ENCODE results near the gene TSPAN6. TPM values are rescaled to one million over a fixed set of nuclear protein-coding genes. Genes with fewer than 3 reads are reported as not detected.

Gene TSPAN6
- total RNA-seq, 1 donor from 2014 or later: 4.6 TPM

DNA sequence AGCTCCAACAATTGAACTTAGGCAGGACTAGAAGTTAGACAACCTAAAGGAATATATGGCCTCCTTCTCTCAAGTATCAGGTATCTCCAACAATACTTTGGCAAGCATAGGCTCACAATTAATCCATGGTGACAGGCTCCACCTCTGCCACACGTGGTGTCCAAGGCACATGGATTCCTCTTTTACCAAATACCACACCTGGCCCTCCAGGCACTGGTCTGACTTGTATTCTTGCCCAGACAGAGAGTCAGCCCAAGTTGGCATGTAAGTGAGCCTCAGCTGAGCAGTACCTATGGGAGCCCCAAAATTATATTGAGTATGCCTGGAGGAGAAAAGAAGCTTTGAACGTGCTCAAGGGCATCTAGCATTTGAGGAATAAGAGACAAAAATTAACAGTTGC is 27.0 kb upstream of the TSPAN6 start:
- no peaks in the 10 kb centered on the region for H3K36me3 ChIP-seq
- no peak overlapping the region for H3K27ac ChIP-seq (replicated peaks)
- no peaks in the 10 kb centered on the region for H3K27me3 ChIP-seq (ENCODE audit: low read depth)
- no peak for DNase-seq
- H3K4me3 ChIP-seq: no peak overlapping the region
- TF ChIP-seq CTCF (IDR thresholded peaks at IDR 0.05; ENCODE audit: borderline replicate concordance): no peak
- intact Hi-C loops (cut with micrococcal nuclease): no loop called here
- no peaks in the 10 kb centered on the region for H3K4me1 ChIP-seq
- no peaks in the 10 kb centered on the region for H3K9me3 ChIP-seq (replicated peaks)

DNA sequence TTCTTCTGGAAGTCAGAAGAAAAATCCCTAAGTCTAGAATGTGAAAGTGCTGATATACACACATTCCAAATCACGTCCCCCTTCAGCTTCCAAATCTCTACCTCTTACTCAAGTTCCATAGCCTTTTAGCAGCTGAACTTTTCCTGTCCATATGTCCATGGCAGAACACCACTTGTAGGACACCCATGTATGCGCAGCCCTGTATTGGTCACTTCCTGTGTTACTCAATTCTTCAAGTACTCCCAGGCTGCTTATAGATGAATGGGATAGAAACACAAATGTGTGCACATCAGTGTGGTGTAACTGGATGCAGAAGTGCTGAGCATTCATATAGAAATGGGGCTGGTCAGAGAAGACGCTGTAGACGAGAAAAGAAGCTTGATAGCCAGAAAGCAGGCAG is 26.2 kb upstream of the TSPAN6 start:
- no peak overlapping the region for H3K4me3 ChIP-seq
- no peak for TF ChIP-seq CTCF (IDR thresholded peaks at IDR 0.05; ENCODE audit: borderline replicate concordance)
- H3K4me1 ChIP-seq: no peaks in the 10 kb centered on the region
- no peak overlapping the region for H3K27ac ChIP-seq (replicated peaks)
- no peaks in the 10 kb centered on the region for H3K36me3 ChIP-seq
- H3K27me3 ChIP-seq (ENCODE audit: low read depth): no peaks in the 10 kb centered on the region
- no peaks in the 10 kb centered on the region for H3K9me3 ChIP-seq (replicated peaks)
- DNase-seq: no peak
- intact Hi-C loops (cut with micrococcal nuclease): no loop called here

DNA sequence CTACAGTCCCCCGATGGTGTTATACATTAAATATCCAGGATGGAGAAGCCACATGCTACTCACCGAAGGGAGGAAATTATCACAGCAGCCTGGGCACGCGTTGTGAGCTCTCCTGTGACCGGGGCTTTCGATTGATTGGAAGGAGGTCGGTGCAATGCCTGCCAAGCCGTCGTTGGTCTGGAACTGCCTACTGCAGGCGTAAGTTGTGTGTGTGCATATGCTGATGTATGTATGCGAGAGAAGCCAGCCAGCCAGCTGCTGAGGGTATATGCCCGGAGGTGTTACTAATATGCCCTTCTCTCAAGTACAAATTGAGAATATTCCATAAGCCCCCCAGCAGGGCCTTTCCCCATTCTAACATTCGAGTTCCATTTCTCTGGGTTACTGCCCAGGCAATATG is 25.6 kb upstream of the TSPAN6 start:
- intact Hi-C loops (cut with micrococcal nuclease): no loop called here
- Histone ChIP-seq H3K4me1 (no peaks in the 10 kb centered on the region), H3K9me3 (replicated peaks) (no peaks in the 10 kb centered on the region), H3K27me3 (ENCODE audit: low read depth) (no peaks in the 10 kb centered on the region), H3K36me3 (no peaks in the 10 kb centered on the region), H3K27ac (replicated peaks) (no peak overlapping the region), H3K4me3 (no peak overlapping the region)
- TF ChIP-seq CTCF (IDR thresholded peaks at IDR 0.05; ENCODE audit: borderline replicate concordance): no peak
- DNase-seq: no peak

DNA sequence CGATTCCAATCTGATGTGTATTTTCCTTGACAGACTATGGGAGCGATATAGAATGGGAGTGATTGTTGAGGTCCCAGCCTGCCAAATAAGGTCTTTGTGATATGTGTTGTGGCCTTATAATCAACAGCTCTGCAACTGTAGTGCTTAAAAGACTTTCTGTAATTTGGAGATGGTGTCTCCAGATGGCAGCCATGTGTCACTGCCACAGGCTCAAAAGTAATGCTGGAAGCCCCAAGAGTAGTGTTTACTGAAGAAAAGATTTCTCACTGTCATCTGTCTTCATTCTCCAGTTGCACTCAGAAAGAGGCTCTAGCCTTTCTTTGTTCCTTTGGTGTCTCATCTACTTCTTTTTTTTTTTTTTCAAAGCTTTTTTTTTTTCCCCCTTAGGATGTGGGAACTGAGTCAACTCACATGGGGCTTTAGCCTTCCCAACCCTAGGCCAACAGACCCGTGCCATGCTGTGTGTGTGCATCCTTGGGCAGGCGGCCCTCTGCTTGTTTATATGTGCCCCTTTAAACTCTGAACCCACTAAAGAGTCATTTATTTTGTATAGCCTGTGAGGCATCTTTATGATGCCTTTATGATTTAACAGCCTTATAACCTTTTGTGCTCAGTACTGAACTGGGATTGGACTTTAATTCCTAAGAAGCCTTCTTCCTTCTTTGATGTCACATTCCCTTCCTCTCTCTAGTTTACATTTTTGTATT is 23.0 kb upstream of the TSPAN6 start:
- Histone ChIP-seq H3K27ac (replicated peaks) (peak overlapping the region; percentile 30), H3K4me1 (no peaks in the 10 kb centered on the region), H3K36me3 (no peaks in the 10 kb centered on the region), H3K9me3 (replicated peaks) (no peaks in the 10 kb centered on the region), H3K27me3 (ENCODE audit: low read depth) (no peaks in the 10 kb centered on the region), H3K4me3 (no peak overlapping the region)
- intact Hi-C loops (cut with micrococcal nuclease): no loop called here
- DNase-seq: no peak
- TF ChIP-seq CTCF (IDR thresholded peaks at IDR 0.05; ENCODE audit: borderline replicate concordance): no peak

DNA sequence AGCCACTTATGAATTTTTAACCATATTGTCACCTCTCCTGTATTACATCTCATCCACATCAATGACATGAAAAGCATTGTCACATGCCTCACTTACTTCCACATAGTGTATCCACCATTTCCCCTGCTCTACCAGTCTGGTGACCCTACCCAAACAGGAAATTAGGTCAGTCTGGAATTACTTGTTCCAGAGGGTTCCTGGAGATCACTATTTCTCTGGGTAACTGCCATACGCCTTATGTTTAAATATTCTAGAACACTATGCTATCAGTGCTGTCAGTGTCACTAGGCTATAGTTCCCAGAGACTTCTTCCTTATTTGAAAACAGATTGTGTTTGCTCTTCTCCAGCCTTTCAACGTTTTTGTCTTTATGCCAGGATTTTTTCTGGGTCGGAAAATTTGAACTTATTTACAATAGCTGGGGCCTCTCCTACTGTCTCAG is 22.4 kb upstream of the TSPAN6 start:
- intact Hi-C loops (cut with micrococcal nuclease): no loop called here
- H3K36me3 ChIP-seq: no peaks in the 10 kb centered on the region
- no peaks in the 10 kb centered on the region for H3K27me3 ChIP-seq (ENCODE audit: low read depth)
- H3K4me3 ChIP-seq: no peak overlapping the region
- no peak for TF ChIP-seq CTCF (IDR thresholded peaks at IDR 0.05; ENCODE audit: borderline replicate concordance)
- DNase-seq: no peak
- H3K9me3 ChIP-seq (replicated peaks): no peaks in the 10 kb centered on the region
- H3K27ac ChIP-seq (replicated peaks): peak overlapping the region; percentile 30
- H3K4me1 ChIP-seq: no peaks in the 10 kb centered on the region

Measured in left ventricle myocardium inferior (tissue), 1 donor.